ENCODE measurements around the gene TRIM2. TPM values are rescaled to one million over a fixed set of nuclear protein-coding genes. Genes with fewer than 3 reads are reported as not detected.

Gene TRIM2
- total RNA-seq, 1 experiment from 2014 or later, result 18.9 TPM

- H3K4me3 ChIP-seq (ENCODE audit: low read length), result no peak overlapping the region
- no peak for ATAC-seq
- H3K79me2 ChIP-seq (ENCODE audit: low read length), result peaks cover 37% of the 10 kb centered on the region
- H3K9me2 ChIP-seq (replicated peaks; ENCODE audit: low read length), result no peaks in the 10 kb centered on the region
- no peaks in the 10 kb centered on the region for H3K9me3 ChIP-seq (ENCODE audit: low read length)
- no peak overlapping the region for H2AFZ ChIP-seq (ENCODE audit: low read length)
- H3K27me3 ChIP-seq (ENCODE audit: low read length), result no peaks in the 10 kb centered on the region
- POLR2A ChIA-PET (ENCODE audit: unreplicated experiment), result no interaction called here
- BruUV-seq (replicated peaks), result no TSS peak
- H3K9ac ChIP-seq (ENCODE audit: low read length), result no peak overlapping the region
- no peak for DNase-seq
- no peak for TF ChIP-seq CTCF (conservative IDR thresholded peaks at IDR 0.05; ENCODE audit: low read depth, low read length)
- TF ChIP-seq EZH2 (IDR thresholded peaks at IDR 0.05; ENCODE audit: low read length, unreplicated experiment), result no peak
- no peak for TF ChIP-seq EZH2phosphoT487 (IDR thresholded peaks at IDR 0.05; ENCODE audit: borderline replicate concordance, low read length)
- peaks cover 15% of the 10 kb centered on the region for H4K20me1 ChIP-seq (ENCODE audit: low read length)
- intact Hi-C loops (cut with micrococcal nuclease), result no loop called here
- peaks cover 40% of the 10 kb centered on the region for H3K4me1 ChIP-seq (ENCODE audit: insufficient read depth, low read length)
- no peaks in the 10 kb centered on the region for H3K36me3 ChIP-seq (ENCODE audit: low read depth, low read length)
- CTCF ChIA-PET, result no interaction called here
- no peak overlapping the region for H3K4me2 ChIP-seq (ENCODE audit: low read length)
- H3F3A ChIP-seq (ENCODE audit: low read length, unreplicated experiment), result peaks cover 13% of the 10 kb centered on the region
- no peak overlapping the region for H3K27ac ChIP-seq (ENCODE audit: low read length)
Measured at GRCh38 chr4:153229545-153229944, 25.3 kb downstream of the TRIM2 start.

- intact Hi-C loops (cut with micrococcal nuclease), result loop anchor here (1.0 kb wide), 1 partner anchor 45 kb away; no protein-coding TSS in a partner anchor
- BruUV-seq (replicated peaks), result no TSS peak
- H3K36me3 ChIP-seq (ENCODE audit: low read depth, low read length), result no peaks in the 10 kb centered on the region
- ATAC-seq, result 0 out of 2 replicates have a peak, but pooled peaks have one; percentile 5
- H3K79me2 ChIP-seq (ENCODE audit: low read length), result peaks cover 25% of the 10 kb centered on the region; the same call in 1 of the 2 replicates
- no peak overlapping the region for H3K4me3 ChIP-seq (ENCODE audit: low read length)
- POLR2A ChIA-PET (ENCODE audit: unreplicated experiment), result no interaction called here
- CTCF ChIA-PET, result interaction anchor here (0.6 kb wide), 1 partner anchor 73 kb away, joined by 3 read pairs; no protein-coding TSS in a partner anchor
- H2AFZ ChIP-seq (ENCODE audit: low read length), result no peak overlapping the region
- H3K27me3 ChIP-seq (ENCODE audit: low read length), result no peaks in the 10 kb centered on the region
- peak overlapping the region; percentile 78 for H3K27ac ChIP-seq (ENCODE audit: low read length)
- peaks cover 10% of the 10 kb centered on the region for H4K20me1 ChIP-seq (ENCODE audit: low read length)
- peaks cover 18% of the 10 kb centered on the region for H3F3A ChIP-seq (ENCODE audit: low read length, unreplicated experiment)
- TF ChIP-seq CTCF (conservative IDR thresholded peaks at IDR 0.05; ENCODE audit: low read depth, low read length) (peak; percentile 36; the same call in 1 of the 2 replicates), EZH2 (IDR thresholded peaks at IDR 0.05; ENCODE audit: low read length, unreplicated experiment) (no peak), EZH2phosphoT487 (IDR thresholded peaks at IDR 0.05; ENCODE audit: borderline replicate concordance, low read length) (no peak)
- no peaks in the 10 kb centered on the region for H3K9me3 ChIP-seq (ENCODE audit: low read length)
- H3K4me1 ChIP-seq (ENCODE audit: insufficient read depth, low read length), result peaks cover 35% of the 10 kb centered on the region
- no peak overlapping the region for H3K9ac ChIP-seq (ENCODE audit: low read length)
- H3K4me2 ChIP-seq (ENCODE audit: low read length), result peak overlapping the region; percentile 71; the same call in 1 of the 2 replicates
- H3K9me2 ChIP-seq (replicated peaks; ENCODE audit: low read length), result no peaks in the 10 kb centered on the region
- DNase-seq, result peak; percentile 38
Measured at GRCh38 chr4:153232768-153233167, 28.5 kb downstream of the TRIM2 start.

- peak; percentile 88 for ATAC-seq
- peak overlapping the region; percentile 37; the same call in 1 of the 2 replicates for H3K4me3 ChIP-seq (ENCODE audit: low read length)
- H3K27me3 ChIP-seq (ENCODE audit: low read length), result no peaks in the 10 kb centered on the region
- H4K20me1 ChIP-seq (ENCODE audit: low read length), result peaks cover 10% of the 10 kb centered on the region
- intact Hi-C loops (cut with micrococcal nuclease), result loop anchor here (1.0 to 2.0 kb wide), 3 partner anchors 12 to 43 kb away; no protein-coding TSS in a partner anchor
- TF ChIP-seq EZH2 (IDR thresholded peaks at IDR 0.05; ENCODE audit: low read length, unreplicated experiment), result no peak
- TF ChIP-seq EZH2phosphoT487 (IDR thresholded peaks at IDR 0.05; ENCODE audit: borderline replicate concordance, low read length), result no peak
- no peak for TF ChIP-seq CTCF (conservative IDR thresholded peaks at IDR 0.05; ENCODE audit: low read depth, low read length)
- H2AFZ ChIP-seq (ENCODE audit: low read length), result no peak overlapping the region
- peak; percentile 90 for DNase-seq
- POLR2A ChIA-PET (ENCODE audit: unreplicated experiment), result no interaction called here
- CTCF ChIA-PET, result no interaction called here
- H3K9ac ChIP-seq (ENCODE audit: low read length), result no peak overlapping the region
- no TSS peak for BruUV-seq (replicated peaks)
- peaks cover 30% of the 10 kb centered on the region for H3K4me1 ChIP-seq (ENCODE audit: insufficient read depth, low read length)
- peaks cover 18% of the 10 kb centered on the region for H3F3A ChIP-seq (ENCODE audit: low read length, unreplicated experiment)
- H3K27ac ChIP-seq (ENCODE audit: low read length), result peak overlapping the region; percentile 78
- H3K4me2 ChIP-seq (ENCODE audit: low read length), result peak overlapping the region; percentile 71
- H3K36me3 ChIP-seq (ENCODE audit: low read depth, low read length), result no peaks in the 10 kb centered on the region
- peaks cover 20% of the 10 kb centered on the region; the same call in 1 of the 2 replicates for H3K79me2 ChIP-seq (ENCODE audit: low read length)
- no peaks in the 10 kb centered on the region for H3K9me2 ChIP-seq (replicated peaks; ENCODE audit: low read length)
- no peaks in the 10 kb centered on the region for H3K9me3 ChIP-seq (ENCODE audit: low read length)
Measured at GRCh38 chr4:153233761-153234371, 29.6 kb downstream of the TRIM2 start.

Measured in PC-3 (cell line).